ENCODE data around the gene UVSSA.

UVSSA gene

GRCh38 chr4:1351854-1352566 is 5.0 kb downstream of the UVSSA start:
- no peak overlapping the region for H3K27ac ChIP-seq
- TF ChIP-seq CTCF (IDR thresholded peaks at IDR 0.05) (peak; percentile 97), ZFX (IDR thresholded peaks at IDR 0.05; ENCODE audit: borderline replicate concordance) (no peak)

GRCh38 chr4:1352567-1352900 is 5.5 kb downstream of the UVSSA start:
- TF ChIP-seq CTCF (IDR thresholded peaks at IDR 0.05) = no peak
- TF ChIP-seq ZFX (IDR thresholded peaks at IDR 0.05; ENCODE audit: borderline replicate concordance) = no peak
- no peak overlapping the region for H3K27ac ChIP-seq

GRCh38 chr4:1353186-1354055 is 6.4 kb downstream of the UVSSA start:
- H3K27ac ChIP-seq = no peak overlapping the region
- TF ChIP-seq ZFX (IDR thresholded peaks at IDR 0.05; ENCODE audit: borderline replicate concordance) (no peak), CTCF (IDR thresholded peaks at IDR 0.05) (no peak)

GRCh38 chr4:1354136-1354982 is 7.4 kb downstream of the UVSSA start:
- H3K27ac ChIP-seq = no peak overlapping the region
- no peak for TF ChIP-seq ZFX (IDR thresholded peaks at IDR 0.05; ENCODE audit: borderline replicate concordance)
- no peak for TF ChIP-seq CTCF (IDR thresholded peaks at IDR 0.05)

GRCh38 chr4:1354983-1355275 is 7.9 kb downstream of the UVSSA start:
- H3K27ac ChIP-seq = no peak overlapping the region
- TF ChIP-seq CTCF (IDR thresholded peaks at IDR 0.05) (no peak), ZFX (IDR thresholded peaks at IDR 0.05; ENCODE audit: borderline replicate concordance) (no peak)

GRCh38 chr4:1355378-1355777 is 8.4 kb downstream of the UVSSA start:
- no peak overlapping the region for H3K27ac ChIP-seq
- TF ChIP-seq ZFX (IDR thresholded peaks at IDR 0.05; ENCODE audit: borderline replicate concordance) (no peak), CTCF (IDR thresholded peaks at IDR 0.05) (no peak)
